ENCODE results near the gene CCDC187. TPM values are rescaled to one million over a fixed set of nuclear protein-coding genes. Genes with fewer than 3 reads are reported as not detected.
A peak's percentile ranks its signal among the peaks of the same experiment; 100 is the strongest.

The CCDC187 gene
- total RNA-seq, 6 donors from 2014 or later = 0.17 to 22.3 (median 10.0) TPM

DNA sequence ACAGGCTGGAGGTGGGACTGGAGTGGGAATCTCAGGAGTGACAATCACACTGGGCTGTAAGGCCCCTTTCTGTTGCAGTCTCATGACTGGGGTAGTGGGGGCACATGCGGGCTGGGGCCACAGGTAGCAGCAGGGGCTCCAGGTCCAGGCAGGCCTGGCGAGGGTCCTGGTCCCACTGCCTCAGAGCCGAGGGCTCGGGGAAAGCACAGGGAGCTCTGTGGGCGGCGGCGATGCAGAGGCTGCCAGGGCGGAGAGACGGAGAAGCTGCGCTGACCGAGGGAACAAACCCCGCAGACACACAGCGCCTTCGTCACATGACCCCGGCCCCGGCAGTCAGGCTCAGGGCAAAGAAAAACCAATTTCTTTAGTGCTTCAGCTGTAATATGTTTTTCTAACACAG, 93.6 kb downstream of the CCDC187 start:
- Histone ChIP-seq H3K27me3 (peaks cover 0 to 2% (median under 1%) of the 10 kb centered on the region in 4 donors), H3K4me3 (no peak overlapping the region), H3K27ac (no peak overlapping the region), H3K9me3 (peaks cover 0 to 10% (median 4%) of the 10 kb centered on the region in 4 donors), H3K36me3 (peaks cover 10 to 60% (median 37%) of the 10 kb centered on the region in 4 donors), H3K4me1 (no peaks in the 10 kb centered on the region)
- TF ChIP-seq POLR2AphosphoS5 (IDR thresholded peaks at IDR 0.05) (no peak), POLR2A (IDR thresholded peaks at IDR 0.05) (no peak), CTCF (IDR thresholded peaks at IDR 0.05) (no peak), EP300 (IDR thresholded peaks at IDR 0.05) (no peak)
- 94 to 96% methylated on average over 13 to 15 of the region's 16 CpGs for WGBS, 2 donors
- ATAC-seq (ENCODE audit: low FRiP score in 2 of 2) (no peak), DNase-seq (peak in 1 of 2 donors; percentile 62)

DNA sequence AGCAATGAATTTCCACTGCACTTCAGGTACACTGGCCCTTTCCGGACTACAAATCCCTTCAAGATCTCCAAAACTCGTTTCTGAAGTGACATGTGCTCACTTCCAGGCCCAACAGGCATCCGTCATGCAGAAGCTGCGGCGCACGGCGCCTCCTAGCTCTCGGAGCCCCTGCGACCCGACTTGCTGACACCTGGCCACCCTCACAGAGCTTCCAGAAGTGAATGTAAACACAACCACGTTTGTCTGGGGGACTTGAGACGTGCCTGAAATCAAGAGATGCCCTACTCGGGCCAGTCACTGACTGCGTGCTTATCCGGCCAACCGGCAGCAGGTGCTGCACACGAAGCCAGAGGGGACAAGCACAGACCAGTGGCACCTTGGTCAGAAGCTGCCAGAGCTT, 94.1 kb downstream of the CCDC187 start:
- H3K4me3 ChIP-seq = no peak overlapping the region
- TF ChIP-seq POLR2A (IDR thresholded peaks at IDR 0.05) (no peak), EP300 (IDR thresholded peaks at IDR 0.05) (no peak), CTCF (IDR thresholded peaks at IDR 0.05) (no peak), POLR2AphosphoS5 (IDR thresholded peaks at IDR 0.05) (no peak)
- H3K36me3 ChIP-seq = peaks cover 8 to 55% (median 33%) of the 10 kb centered on the region in 4 donors
- 85 to 95% methylated on average over 8 to 17 of the region's 17 CpGs for WGBS, 2 donors
- DNase-seq = peak in 1 of 2 donors; percentile 59
- H3K27ac ChIP-seq = no peak overlapping the region
- no peak for ATAC-seq (ENCODE audit: low FRiP score in 2 of 2)
- peaks cover 0 to 7% (median 3%) of the 10 kb centered on the region in 4 donors for H3K27me3 ChIP-seq
- peaks cover 0 to 10% (median 4%) of the 10 kb centered on the region in 4 donors for H3K9me3 ChIP-seq
- H3K4me1 ChIP-seq = peaks cover 0 to 4% (median 0%) of the 10 kb centered on the region in 4 donors

DNA sequence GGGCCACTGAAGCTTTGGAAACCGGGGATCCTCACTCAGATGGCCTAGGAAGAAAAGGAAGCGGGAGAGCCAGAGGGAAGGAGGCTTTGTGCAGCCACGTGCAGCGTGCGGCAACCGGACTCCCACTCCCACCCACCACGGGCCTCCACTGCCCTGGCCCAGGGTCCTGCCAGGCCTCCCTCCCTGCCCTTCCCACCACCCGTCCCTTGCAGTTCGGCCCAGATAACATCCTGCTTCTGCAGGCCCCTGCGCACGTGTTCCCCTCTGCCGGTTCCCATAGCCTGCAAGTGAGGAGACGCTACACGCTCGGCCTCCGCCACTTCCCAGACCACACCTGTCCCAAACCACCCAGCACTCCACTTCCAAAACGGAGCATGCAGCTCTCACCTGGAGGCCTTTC, 94.7 kb downstream of the CCDC187 start:
- Histone ChIP-seq H3K9me3 (peaks cover 0 to 8% (median 2%) of the 10 kb centered on the region in 4 donors), H3K36me3 (peaks cover 4 to 49% (median 28%) of the 10 kb centered on the region in 4 donors)
- peak in 1 of 2 donors; percentile 68 for DNase-seq

GRCh38 chr9:136208675-136209074, 95.2 kb downstream of the CCDC187 start:
- 88 to 91% methylated on average over 10 to 17 of the region's 17 CpGs for WGBS, 2 donors

More for the DNA sequence above, 94.7 kb downstream of the CCDC187 start:
- Histone ChIP-seq H3K27me3 (peaks cover 0 to 13% (median 6%) of the 10 kb centered on the region in 4 donors), H3K4me3 (no peak overlapping the region), H3K27ac (no peak overlapping the region), H3K4me1 (peaks cover 0 to 8% (median 0%) of the 10 kb centered on the region in 4 donors)
- TF ChIP-seq POLR2AphosphoS5 (IDR thresholded peaks at IDR 0.05) (no peak), POLR2A (IDR thresholded peaks at IDR 0.05) (no peak), CTCF (IDR thresholded peaks at IDR 0.05) (no peak), EP300 (IDR thresholded peaks at IDR 0.05) (no peak)
- no peak for ATAC-seq (ENCODE audit: low FRiP score in 2 of 2)
- WGBS, 2 donors = 93 to 94% methylated on average over 17 of the region's 17 CpGs

More at GRCh38 chr9:136208675-136209074, 95.2 kb downstream of the CCDC187 start:
- H3K4me3 ChIP-seq = no peak overlapping the region
- peaks cover 0 to 8% (median 0%) of the 10 kb centered on the region in 4 donors for H3K4me1 ChIP-seq
- H3K9me3 ChIP-seq = peaks cover 0 to 2% (median under 1%) of the 10 kb centered on the region in 4 donors
- ATAC-seq (ENCODE audit: low FRiP score in 2 of 2) (no peak), DNase-seq (peak in 1 of 2 donors; percentile 65)
- TF ChIP-seq POLR2AphosphoS5 (IDR thresholded peaks at IDR 0.05) = no peak
- TF ChIP-seq CTCF (IDR thresholded peaks at IDR 0.05) = no peak
- TF ChIP-seq EP300 (IDR thresholded peaks at IDR 0.05) = no peak
- TF ChIP-seq POLR2A (IDR thresholded peaks at IDR 0.05) = no peak
- H3K27me3 ChIP-seq = peaks cover 0 to 18% (median 9%) of the 10 kb centered on the region in 4 donors
- no peak overlapping the region for H3K27ac ChIP-seq
- H3K36me3 ChIP-seq = peaks cover 4 to 44% (median 22%) of the 10 kb centered on the region in 4 donors

Data from upper lobe of left lung (tissue), 6 donors.